ENCODE measurements around the gene MAP3K8.
"Not testable (repeated sequence)": the region's sequence is repeated elsewhere in the genome, so short reads cannot be mapped to it uniquely, and the experiment has no call there.

Gene MAP3K8

GRCh38 chr10:30445711-30446110 lies 11.7 kb downstream of the MAP3K8 start:
- no peak for DNase-seq (ENCODE audit: low read depth in 1 of 2, low spot score in 1 of 2)

GRCh38 chr10:30447125-30447799 lies 13.3 kb downstream of the MAP3K8 start:
- DNase-seq (ENCODE audit: low read depth in 1 of 2, low spot score in 1 of 2) = no peak

GRCh38 chr10:30448092-30448491 lies 14.1 kb downstream of the MAP3K8 start:
- no peak for DNase-seq (ENCODE audit: low read depth in 1 of 2, low spot score in 1 of 2)

GRCh38 chr10:30453764-30454527 lies 20.0 kb downstream of the MAP3K8 start:
- no peak for DNase-seq (ENCODE audit: low read depth in 1 of 2, low spot score in 1 of 2)

- no peak for DNase-seq (ENCODE audit: low read depth in 1 of 2, low spot score in 1 of 2)
Measured at GRCh38 chr10:30454744-30455510, 20.9 kb downstream of the MAP3K8 start.

GRCh38 chr10:30455816-30456215 lies 21.8 kb downstream of the MAP3K8 start:
- no peak for DNase-seq (ENCODE audit: low read depth in 1 of 2, low spot score in 1 of 2)

GRCh38 chr10:30456266-30456665 lies 22.3 kb downstream of the MAP3K8 start:
- no peak for DNase-seq (ENCODE audit: low read depth in 1 of 2, low spot score in 1 of 2)

- DNase-seq (ENCODE audit: low read depth in 1 of 2, low spot score in 1 of 2) = no peak
Measured at GRCh38 chr10:30459283-30459682, 25.3 kb downstream of the MAP3K8 start.

GRCh38 chr10:30460121-30460520 lies 26.1 kb downstream of the MAP3K8 start:
- DNase-seq (ENCODE audit: low read depth in 1 of 2, low spot score in 1 of 2) = no peak

- no peak for DNase-seq (ENCODE audit: low read depth in 1 of 2, low spot score in 1 of 2)
Measured at GRCh38 chr10:30462513-30462912, 28.5 kb downstream of the MAP3K8 start.

GRCh38 chr10:30463944-30464451 lies 30.0 kb downstream of the MAP3K8 start:
- DNase-seq (ENCODE audit: low read depth in 1 of 2, low spot score in 1 of 2) = no peak

GRCh38 chr10:30464675-30465074 lies 30.7 kb downstream of the MAP3K8 start:
- DNase-seq (ENCODE audit: low read depth in 1 of 2, low spot score in 1 of 2) = no peak

GRCh38 chr10:30466445-30466844 lies 32.5 kb downstream of the MAP3K8 start:
- no peak for DNase-seq (ENCODE audit: low read depth in 1 of 2, low spot score in 1 of 2)

- no peak for DNase-seq (ENCODE audit: low read depth in 1 of 2, low spot score in 1 of 2)
Measured at GRCh38 chr10:30467651-30468338, 33.8 kb downstream of the MAP3K8 start.

- DNase-seq (ENCODE audit: low read depth in 1 of 2, low spot score in 1 of 2) = no peak
Measured at GRCh38 chr10:30472414-30473155, 38.6 kb downstream of the MAP3K8 start.

GRCh38 chr10:30475515-30475914 lies 41.5 kb downstream of the MAP3K8 start:
- not testable (repeated sequence) for DNase-seq (ENCODE audit: low read depth in 1 of 2, low spot score in 1 of 2)

- no peak for DNase-seq (ENCODE audit: low read depth in 1 of 2, low spot score in 1 of 2)
Measured at GRCh38 chr10:30476511-30477155, 42.6 kb downstream of the MAP3K8 start.

GRCh38 chr10:30479513-30479912 lies 45.5 kb downstream of the MAP3K8 start:
- DNase-seq (ENCODE audit: low read depth in 1 of 2, low spot score in 1 of 2) = not testable (repeated sequence)

- DNase-seq (ENCODE audit: low read depth in 1 of 2, low spot score in 1 of 2) = no peak
Measured at GRCh38 chr10:30481603-30482002, 47.6 kb downstream of the MAP3K8 start.

GRCh38 chr10:30488316-30488715 lies 54.3 kb downstream of the MAP3K8 start:
- no peak for DNase-seq (ENCODE audit: low read depth in 1 of 2, low spot score in 1 of 2)

All from activated T-helper 1 cell treated with anti-CD3 and anti-CD28 coated beads, Interleukin-2, amount 50 U/mL, for 16 hours (primary cell).